Renal pelvis (tissue), 4 donors: ENCODE results near the gene PLEKHM1. TPM values are rescaled to one million over a fixed set of nuclear protein-coding genes. Genes with fewer than 3 reads are reported as not detected.
"Not testable (repeated sequence)": the region's sequence is repeated elsewhere in the genome, so short reads cannot be mapped to it uniquely, and the experiment has no call there.

Source experiments
- DNase-seq: peaks from one replicate; pipeline ENCODE4 v3.0.0-alpha.2; 2013
- polyA plus RNA-seq, 3 donors: library from polyadenylated mRNA; unstranded; fragments of 120-200 nt; gene quantifications; one replicate each; pipeline ENCODE4 v1.2.1, GENCODE V29; 2013; ENCODE audit not compliant: insufficient read length in 3 of 3

Gene PLEKHM1
- polyA plus RNA-seq, 3 donors, result 12.6 to 17.3 (median 17.2) TPM

- not testable (repeated sequence) for DNase-seq
These were observed 22.0 kb downstream of the PLEKHM1 start for GRCh38 chr17:45468293-45469203.

- DNase-seq, result not testable (repeated sequence)
These were observed 28.8 kb downstream of the PLEKHM1 start for GRCh38 chr17:45461524-45462327.

GRCh38 chr17:45460422-45460821 is 30.1 kb downstream of the PLEKHM1 start:
- DNase-seq, result not testable (repeated sequence)

- not testable (repeated sequence) for DNase-seq
These were observed 36.2 kb downstream of the PLEKHM1 start for GRCh38 chr17:45454341-45454740.

- DNase-seq, result not testable (repeated sequence)
These were observed 36.8 kb downstream of the PLEKHM1 start for GRCh38 chr17:45453731-45454130.

- DNase-seq, result not testable (repeated sequence)
These were observed 37.3 kb downstream of the PLEKHM1 start for GRCh38 chr17:45453225-45453534.

- DNase-seq, result not testable (repeated sequence)
These were observed 37.9 kb downstream of the PLEKHM1 start for GRCh38 chr17:45452329-45453224.

GRCh38 chr17:45451660-45452059 is 38.9 kb downstream of the PLEKHM1 start:
- DNase-seq, result not testable (repeated sequence)

- DNase-seq, result no peak
These were observed 39.4 kb downstream of the PLEKHM1 start for GRCh38 chr17:45451131-45451530.

GRCh38 chr17:45449708-45450329 is 40.7 kb downstream of the PLEKHM1 start:
- DNase-seq, result not testable (repeated sequence)

- not testable (repeated sequence) for DNase-seq
These were observed 41.3 kb downstream of the PLEKHM1 start for GRCh38 chr17:45449260-45449659.

- not testable (repeated sequence) for DNase-seq
These were observed 42.0 kb downstream of the PLEKHM1 start for GRCh38 chr17:45448483-45448882.

GRCh38 chr17:45448066-45448465 is 42.5 kb downstream of the PLEKHM1 start:
- DNase-seq, result not testable (repeated sequence)

- not testable (repeated sequence) for DNase-seq
These were observed 42.9 kb downstream of the PLEKHM1 start for GRCh38 chr17:45447650-45448049.

GRCh38 chr17:45446872-45447625 is 43.5 kb downstream of the PLEKHM1 start:
- not testable (repeated sequence) for DNase-seq

GRCh38 chr17:45445901-45446743 is 44.4 kb downstream of the PLEKHM1 start:
- not testable (repeated sequence) for DNase-seq

- not testable (repeated sequence) for DNase-seq
These were observed 45.4 kb downstream of the PLEKHM1 start for GRCh38 chr17:45444856-45445820.

- not testable (repeated sequence) for DNase-seq
These were observed 46.2 kb downstream of the PLEKHM1 start for GRCh38 chr17:45444301-45444700.
